HG03354 (cell line): Measurements from ENCODE around the gene TTC39A.
A peak's percentile ranks its signal among the peaks of the same experiment; 100 is the strongest.

Source experiments
- ATAC-seq: cut with Tn5 transposase; IDR thresholded peaks from one replicate; pipeline ENCODE4 v1.9.1; 2021; ENCODE audit warnings: mild to moderate bottlenecking; ENCODE audit not compliant: unreplicated experiment, poor library complexity, severe bottlenecking

Gene TTC39A

DNA sequence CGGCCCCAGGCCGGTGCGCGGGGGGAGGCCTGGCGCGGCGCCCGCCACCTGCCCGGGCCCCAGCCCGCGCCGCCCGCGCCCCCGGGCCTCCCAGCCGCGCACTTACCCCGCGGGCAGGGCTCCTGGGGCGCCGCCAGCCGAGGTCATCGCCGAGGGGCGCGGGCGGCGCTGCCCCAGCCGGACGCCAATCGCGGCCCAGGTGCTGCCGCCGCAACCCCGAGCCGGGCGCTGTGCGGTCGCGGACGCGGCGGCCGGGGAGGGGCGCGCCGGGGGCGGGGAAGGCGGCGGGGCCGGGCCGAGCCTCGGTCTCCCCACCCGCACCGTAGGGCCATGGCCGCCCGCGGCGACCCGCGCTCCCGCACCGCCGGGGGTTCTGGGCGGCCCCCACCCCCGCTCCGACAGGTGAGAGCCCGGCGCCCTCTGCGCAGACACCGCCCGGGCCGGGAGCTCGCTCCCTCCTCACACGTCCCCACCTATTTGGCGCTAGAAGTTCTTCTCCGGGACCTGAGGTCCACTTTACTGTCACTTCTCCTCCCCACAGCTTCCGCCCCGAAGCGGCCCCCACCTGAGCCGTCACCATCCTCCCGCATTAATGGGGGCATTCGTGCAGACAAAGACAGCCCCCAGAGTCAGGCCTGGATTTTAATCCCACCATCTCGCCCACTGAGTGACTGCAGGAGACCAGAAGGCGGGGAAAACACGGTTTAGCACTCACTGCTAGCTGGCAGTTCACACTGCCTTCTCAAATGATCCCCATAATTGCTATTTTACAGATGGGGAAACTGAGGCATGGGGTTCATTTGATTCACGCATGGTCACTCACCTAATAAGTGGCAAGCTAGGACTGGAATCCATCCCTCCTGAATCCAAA, at the start of gene TTC39A:
Gene TTC39A, minus strand, starts transcription at position 232 of the 871 bp plus-strand sequence. Its CDS starts 85 bp downstream, at position 147.
- no peak for ATAC-seq

DNA sequence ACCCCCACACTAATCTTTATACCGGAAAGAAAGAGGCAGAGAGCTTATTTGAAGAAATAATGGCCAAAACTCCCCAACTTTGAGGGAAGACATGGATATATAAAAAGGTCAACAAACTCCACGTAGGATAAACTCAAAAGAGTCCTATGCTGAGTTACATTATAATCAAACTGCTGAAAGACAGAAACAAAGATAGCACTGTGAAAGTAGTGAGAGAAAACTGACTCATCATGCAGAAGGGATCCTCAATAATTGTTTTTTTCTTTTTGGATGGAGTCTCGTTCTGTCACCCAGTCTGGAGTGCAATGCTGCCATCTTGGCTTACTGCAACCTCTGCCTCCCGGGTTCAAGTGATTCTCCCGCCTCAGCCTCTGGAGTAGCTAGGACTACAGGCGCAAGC, 48.5 kb upstream of the TTC39A start:
- ATAC-seq: no peak

DNA sequence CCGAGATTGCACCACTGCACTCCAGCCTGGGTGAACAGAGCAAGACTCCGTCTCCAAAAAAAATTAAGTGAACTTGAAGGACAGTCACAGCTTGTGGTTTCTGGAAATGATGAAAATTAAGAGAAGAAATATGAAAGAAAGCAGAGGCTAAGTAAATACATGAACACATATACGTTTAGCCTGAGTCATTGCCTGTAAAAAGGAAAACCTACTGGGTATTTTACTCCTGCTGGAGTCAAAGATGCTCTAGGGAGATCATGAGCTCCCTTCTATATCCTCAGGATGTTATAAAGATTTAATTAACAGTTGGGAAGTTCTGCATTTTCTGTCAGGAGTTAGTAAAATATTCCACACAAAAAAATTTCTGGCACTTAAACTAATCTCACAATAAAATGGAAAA, 43.5 kb upstream of the TTC39A start:
- no peak for ATAC-seq

DNA sequence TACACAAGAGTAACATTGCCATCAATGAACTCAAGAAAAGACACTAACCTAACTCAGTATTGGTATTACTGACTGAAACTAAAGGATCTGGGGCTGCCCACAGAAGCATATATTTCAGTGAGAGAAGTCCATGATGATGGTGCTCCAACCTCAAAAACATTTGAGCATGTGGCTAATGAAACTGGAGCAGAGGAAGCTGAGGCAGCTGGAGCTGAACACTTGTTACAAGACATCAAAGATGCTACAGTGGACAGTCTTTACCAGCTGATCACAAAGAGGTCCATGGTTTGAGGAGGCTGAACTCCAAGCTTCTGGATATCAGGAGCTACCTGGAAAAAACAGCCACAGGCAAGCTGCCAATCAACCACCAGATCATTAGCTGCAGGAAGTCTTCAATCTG, 42.2 kb upstream of the TTC39A start:
- ATAC-seq: no peak

DNA sequence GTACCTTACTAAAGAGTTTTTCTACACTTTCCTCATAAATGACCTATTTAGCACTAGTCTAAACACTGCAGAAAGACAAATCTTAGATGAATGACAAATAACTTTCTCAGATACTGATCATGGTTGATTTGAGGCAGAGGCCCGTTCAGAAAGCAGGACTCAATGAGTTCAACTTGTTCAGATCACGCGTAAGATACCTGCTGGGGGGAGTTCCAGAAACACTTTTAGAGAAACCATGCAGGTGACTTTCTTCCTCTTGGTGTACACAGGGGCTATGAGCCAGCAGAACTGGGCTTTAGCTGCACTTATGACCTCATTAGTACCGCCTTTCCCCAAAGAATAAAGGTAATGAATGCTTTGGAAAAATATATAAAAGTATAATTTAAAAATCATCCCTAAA, 38.8 kb upstream of the TTC39A start:
- no peak for ATAC-seq

DNA sequence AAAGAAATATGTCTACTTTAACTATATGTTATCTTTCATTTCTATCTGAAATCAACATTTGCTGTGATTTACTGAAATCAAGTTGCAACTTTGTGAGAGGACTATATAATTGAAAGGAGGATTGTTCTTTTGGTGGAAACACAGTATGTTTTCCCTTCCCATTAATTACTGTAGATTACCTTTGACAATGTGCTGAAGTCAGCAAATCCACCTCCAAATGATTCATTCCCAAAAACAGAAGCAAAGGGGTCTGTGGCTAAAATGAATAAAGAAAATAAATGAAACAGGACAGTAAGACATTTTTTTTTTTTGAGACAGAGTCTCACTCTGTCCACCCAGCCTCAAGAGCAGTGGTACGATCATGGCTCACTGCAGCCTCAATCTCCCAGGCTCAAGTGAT, 35.4 kb upstream of the TTC39A start:
- ATAC-seq: no peak

DNA sequence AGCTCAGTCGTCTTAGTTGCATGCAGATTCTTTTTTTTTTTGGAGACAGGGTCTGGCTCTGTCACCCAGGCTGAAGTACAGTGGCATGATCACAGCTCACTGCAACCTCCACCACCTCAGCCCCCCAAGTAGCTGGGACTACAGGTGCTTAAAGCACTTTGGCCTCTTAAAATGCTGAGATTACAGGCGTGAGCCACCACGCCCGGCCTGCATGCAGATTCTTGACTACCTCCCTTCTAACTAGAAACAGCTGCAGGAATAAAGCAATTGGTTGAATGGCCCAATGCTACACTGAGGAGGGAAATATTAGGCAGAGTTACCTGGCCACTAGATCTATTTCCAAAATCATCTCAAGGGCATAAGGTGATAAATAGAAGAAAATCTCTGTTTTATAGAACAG, 29.5 kb upstream of the TTC39A start:
- no peak for ATAC-seq

DNA sequence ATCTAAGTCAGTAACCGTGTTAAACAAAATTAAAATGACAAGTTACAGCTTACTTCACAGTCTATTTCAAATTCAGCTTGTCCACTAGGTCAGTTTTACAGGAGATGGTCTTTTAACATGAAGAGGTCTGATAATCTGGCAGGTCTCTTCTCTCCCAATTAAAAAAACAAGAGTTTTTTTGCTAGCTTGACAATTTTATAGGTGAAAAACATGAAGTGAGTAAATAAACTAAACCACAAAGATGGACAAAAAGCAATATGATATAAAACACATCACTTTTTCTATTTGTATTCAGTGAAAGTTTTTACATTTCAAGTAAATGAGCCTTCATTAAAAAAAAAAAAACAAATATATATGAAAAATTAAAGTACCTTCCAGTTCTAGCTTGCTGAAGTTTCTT, 25.0 kb upstream of the TTC39A start:
- no peak for ATAC-seq

DNA sequence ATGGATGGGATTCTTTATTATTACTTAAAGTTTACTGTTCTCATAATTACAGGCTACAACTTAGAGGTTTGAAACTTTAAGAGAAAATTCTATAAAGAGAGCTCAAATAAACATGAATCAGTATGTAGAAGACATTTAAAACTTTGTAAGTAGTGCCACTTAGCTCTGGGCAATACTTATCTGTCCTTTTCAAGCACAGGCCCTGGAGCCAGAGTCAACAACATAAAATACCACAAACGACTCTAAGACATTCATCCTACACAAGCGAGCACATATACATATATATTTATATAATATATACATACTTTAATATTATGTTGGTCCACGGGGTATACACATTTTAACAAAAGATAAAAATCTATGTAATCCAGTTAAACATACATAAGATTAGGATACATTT, 24.1 kb upstream of the TTC39A start:
- no peak for ATAC-seq

DNA sequence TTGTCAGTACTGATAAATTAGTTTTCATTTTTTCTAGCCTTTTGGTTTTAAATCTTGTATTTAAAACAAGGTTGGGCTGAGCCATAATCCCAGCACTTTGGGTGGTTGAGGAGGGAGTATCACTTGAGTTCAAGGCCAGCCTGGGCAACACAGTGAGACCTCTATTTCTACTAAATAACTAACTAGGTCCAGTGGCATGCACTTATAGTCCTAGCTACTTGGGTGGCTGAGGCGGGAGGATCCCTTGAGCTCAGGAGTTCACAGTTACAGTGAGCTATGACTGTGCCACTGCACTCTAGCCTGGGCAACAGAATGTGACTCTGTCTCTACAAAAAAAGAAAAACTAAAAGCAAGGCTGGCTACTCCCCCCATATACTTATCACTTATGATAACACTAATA, 21.5 kb upstream of the TTC39A start:
- no peak for ATAC-seq

DNA sequence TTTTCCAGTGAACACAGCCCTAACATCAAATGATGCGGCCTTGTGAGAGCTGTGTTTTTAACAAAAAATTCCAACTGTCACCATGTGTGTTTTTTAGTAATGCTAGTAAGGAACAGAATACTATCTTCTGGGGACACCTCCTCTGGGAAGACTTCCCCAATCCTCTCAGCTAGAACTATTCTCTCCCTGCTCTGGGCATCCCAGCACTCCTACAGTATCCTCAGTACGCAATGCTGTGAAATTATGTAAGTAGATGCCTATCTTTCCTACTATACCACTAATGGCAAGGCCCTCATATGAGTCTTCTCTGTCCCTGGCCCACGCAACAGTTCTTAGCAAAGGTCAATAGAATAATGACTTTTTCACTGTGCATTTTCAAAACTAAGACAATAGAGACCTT, 19.5 kb upstream of the TTC39A start:
- no peak for ATAC-seq

DNA sequence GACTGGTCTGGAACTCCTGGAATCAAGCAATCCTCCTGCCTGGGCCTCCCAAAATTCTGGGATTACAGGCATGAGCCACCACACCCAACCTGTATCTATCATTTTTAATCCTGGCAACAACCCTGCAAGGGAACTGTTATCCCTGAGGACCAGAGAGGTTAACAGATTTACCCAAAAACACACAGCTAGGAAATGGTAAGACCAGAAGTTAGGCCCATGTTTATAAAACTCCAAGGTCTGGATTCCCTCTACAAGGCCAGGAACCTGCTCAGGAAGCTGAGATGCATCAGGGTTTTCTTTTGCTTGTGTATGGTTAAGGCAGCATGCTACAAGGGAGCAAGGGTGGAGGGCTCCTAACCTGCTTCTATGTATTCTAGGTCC, 17.8 kb upstream of the TTC39A start:
- ATAC-seq: no peak

DNA sequence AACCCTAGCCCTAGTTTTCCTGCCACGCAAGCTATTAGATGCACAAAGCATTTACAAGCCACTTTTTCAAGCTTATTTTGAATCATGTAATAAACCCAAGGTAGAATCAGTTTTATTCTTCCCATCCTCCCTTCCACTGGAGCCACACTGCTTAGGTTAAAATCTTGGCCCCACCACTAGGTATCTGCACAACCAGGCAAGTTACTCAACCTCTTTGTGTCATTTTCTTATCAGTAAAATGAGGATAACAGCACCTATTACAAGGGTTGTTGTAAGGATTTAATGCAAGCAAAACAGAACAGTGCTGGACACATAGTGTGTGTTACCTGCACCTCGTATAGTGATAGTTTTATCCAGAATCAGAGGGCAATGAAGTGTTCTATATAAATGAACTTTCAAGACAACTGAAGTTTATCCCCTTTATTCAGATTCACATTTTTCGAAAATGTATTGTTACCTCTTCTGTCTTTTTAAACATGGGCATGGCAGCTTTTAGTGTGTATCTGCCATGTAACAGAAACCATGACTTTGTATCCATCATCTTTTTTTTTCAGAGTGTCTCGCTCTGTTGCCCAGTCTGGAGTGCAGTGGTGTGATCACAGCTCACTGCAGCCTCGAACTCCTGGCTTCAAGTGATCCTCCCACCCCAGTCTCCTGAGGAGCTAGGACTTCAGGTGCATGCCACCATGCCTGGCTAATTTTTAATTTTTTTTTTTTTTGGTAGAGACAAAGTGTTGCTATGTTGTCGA, 17.2 kb upstream of the TTC39A start:
- no peak for ATAC-seq

DNA sequence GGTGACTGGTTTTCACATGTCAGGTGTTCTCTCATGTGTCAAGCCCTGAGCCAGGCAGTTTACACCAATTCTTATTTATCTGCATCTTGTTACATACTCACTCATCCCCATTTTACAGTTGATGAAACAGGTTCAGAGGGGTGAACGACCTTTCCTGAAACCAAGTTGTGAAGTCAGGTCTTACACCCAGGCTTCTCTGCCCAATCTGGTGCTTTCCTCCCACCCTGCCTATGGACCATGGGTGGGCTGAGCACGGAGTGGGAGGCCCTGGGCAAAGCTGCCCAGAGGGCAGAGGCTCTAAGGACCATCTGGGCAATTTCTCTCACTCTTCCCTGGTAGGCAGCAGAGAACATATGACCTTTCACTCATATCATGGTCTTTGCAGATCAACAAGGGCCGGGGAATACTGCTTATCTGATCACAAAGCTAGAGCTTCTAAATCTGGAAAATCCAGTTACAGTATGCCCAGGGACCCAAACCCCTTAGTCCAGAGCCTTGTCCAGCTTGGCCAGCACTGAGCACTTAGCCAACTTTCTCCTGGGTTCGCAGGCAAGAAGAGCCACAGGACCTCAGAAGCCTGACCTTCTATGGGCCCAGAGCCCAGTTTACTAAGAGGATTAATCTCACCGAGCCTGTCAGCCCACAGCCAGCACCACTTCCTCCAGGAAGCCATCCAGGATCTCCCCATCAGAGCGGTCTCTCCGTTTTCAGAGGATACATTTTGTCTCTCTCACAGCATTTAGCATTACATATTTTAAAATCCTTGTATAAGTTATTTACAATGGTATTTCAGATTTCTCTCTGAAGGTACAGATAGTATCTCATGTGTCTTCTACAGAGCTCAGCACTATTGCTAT, 16.0 kb upstream of the TTC39A start:
- ATAC-seq: no peak

DNA sequence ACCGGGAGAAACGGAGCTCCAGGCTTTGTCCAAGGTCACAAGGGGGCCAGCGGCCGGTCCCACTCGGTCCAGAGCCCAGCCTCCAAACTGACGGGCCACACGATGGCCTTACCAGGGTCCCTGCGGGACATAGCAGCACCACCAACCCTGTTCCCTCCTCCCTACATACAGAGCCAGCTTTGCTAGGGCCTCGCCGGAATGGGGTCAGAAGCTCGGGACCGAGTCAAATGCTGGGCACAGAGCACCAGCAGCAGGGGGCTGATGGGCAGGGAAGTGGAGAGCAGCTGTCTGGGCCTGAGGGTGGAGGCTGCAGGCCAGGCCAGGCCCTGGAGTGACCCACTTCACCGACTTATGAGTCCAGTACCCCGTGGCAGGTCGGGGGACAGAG, 14.9 kb upstream of the TTC39A start:
- ATAC-seq: no peak

DNA sequence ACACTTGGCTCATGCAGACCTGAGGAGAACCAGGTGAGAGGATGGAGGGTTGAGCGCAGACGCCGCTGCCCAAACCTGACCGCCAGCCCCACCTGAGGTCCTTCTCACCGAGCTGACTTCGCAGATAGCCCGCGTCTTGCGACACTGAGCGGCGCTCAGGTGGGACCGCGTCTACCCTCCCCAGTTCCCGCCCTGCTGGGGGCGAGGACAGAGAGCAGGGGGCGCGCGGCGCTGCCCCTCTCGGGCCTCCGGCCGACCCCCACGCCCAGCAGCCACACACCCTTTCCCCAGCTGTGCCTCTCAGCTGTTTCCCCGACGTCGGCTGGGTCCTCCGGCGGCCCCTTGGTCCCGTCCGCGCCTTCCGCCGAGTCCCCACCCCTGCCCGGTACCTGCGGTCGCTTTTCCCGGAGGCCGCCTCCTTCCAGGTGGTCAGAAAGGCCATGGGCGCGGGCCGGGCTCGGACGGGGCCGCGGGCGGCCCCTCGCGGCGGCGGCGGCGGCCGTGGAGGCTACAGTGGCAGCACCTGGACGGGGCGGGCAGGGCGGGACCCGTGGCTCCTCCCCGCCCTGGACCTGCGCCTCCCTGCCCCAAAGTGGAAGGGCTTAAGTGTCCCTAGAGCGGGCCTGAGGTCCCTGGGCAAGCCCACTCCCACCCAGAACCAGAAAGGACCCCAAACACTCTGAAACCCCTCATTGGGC, 14.4 kb upstream of the TTC39A start:
- no peak for ATAC-seq

DNA sequence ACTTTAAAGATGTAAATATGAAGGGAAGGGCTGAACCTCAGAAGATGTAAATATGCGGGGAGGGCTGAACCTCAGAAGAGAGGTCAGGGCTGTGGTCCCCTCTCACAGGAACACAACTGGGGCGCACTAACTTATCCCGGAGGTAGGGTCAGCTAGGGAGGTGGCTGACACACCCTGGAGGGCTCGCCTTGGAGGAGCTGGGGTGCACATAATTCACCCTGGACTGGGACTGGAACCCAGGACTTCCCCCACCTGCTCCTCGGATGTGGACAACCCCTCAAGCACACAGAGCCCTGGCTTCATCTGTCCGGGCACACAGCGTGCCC, 13.9 kb upstream of the TTC39A start:
- ATAC-seq: no peak

DNA sequence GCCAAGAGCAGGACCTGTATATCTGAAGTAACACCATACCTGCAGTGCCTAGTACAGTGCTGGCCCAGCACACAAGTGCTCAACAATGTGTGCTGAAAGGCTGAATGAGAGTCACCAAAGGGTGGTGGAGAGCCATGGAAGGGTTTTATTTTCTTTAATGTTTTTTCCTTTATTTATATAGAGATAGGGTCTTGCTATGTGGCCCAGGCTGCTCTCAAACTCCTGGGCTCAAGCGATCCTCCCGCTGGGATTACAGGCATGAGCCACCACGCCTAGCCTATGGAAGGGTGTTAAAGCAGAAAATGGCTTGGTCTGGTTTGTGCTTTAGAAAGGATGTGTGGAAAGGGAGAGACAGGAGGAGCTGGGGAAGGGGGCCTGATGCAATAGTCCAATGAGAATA, 13.3 kb upstream of the TTC39A start:
- ATAC-seq: no peak

DNA sequence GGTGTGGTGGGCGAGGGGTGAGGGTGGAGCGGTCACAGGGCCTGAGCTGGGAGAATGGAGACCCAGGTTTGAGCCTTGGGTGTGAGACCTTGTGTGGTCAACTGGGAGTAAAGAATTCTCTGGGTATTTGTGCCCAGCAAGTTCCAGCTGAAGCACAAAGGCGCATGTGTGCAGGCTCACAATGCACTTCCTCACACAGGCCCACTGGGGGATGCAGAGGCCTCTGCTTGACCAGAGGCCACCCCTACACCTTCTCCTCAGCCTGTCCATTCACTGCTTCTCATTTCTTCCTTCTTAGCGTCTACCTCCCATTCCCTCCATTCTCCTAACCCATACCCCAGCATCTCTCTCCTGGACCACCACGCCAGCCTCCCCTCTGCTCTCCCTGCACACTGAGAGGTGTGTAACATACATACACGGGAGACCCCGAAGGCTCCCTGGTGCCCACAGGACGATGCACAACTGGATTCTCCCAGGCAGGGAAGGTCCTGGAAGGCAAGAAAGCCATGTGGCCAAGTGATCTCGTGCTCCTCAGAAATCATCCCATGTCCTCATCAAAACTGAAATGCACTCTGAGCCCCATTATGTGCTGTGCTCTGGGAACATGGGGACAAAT, 12.3 kb upstream of the TTC39A start:
- peak; percentile 7 for ATAC-seq
